ENCODE measurements around the gene KLHL33.

- no peak for TF ChIP-seq REST (IDR thresholded peaks at IDR 0.05; ENCODE audit: insufficient read depth in 1 of 2, low read depth in 2 of 2, low read length in 2 of 2)
- no peak for TF ChIP-seq POLR2AphosphoS5 (IDR thresholded peaks at IDR 0.05; ENCODE audit: low read depth, low read length)
- TF ChIP-seq TAF1 (IDR thresholded peaks at IDR 0.05; ENCODE audit: borderline replicate concordance, insufficient read depth, low read length), result no peak
- TF ChIP-seq SIN3A (IDR thresholded peaks at IDR 0.05; ENCODE audit: borderline replicate concordance, insufficient read depth, low read length), result no peak
These were observed 49.6 kb downstream of the KLHL33 start for GRCh38 chr14:20386276-20386855.

Measured in PFSK-1 (cell line).